BJ (cell line): ENCODE data around the gene ACTG1. TPM values are rescaled to one million over a fixed set of nuclear protein-coding genes. Genes with fewer than 3 reads are reported as not detected.

Experiments
- CTCF ChIA-PET: fragments of 350-600 bp; formaldehyde crosslinking; extraction: SDS; loops from one replicate; lab custom pipeline; 2021; ENCODE audit warnings: antibody characterized with exemption, inconsistent platforms; lab: Yijun Ruan, JAX
- POLR2A ChIA-PET: fragments of 300-600 bp; sonication (Branson Sonifier 250); formaldehyde crosslinking; extraction: SDS; loops from one replicate; lab custom pipeline; 2021; ENCODE audit warnings: antibody characterized with exemption; lab: Charles Lee
- DNase-seq: peaks from one replicate; pipeline ENCODE4 v3.0.0-alpha.2; 2011; ENCODE audit warnings: low read depth
- H3K27me3 ChIP-seq: 2 replicates; pipeline ENCODE4 v1.6.0; 2011; ENCODE audit warnings: low read length; ENCODE audit not compliant: control insufficient read depth, insufficient read depth
- H3K36me3 ChIP-seq: 2 replicates; pipeline ENCODE4 v1.5.1; 2011; ENCODE audit warnings: low read length; ENCODE audit not compliant: control insufficient read depth, insufficient read depth
- H3K4me3 ChIP-seq: 2 replicates; pipeline ENCODE4 v1.5.1; 2011; ENCODE audit warnings: low read depth, mild to moderate bottlenecking, control low read depth, low read length
- CTCF ChIP-seq: IDR thresholded peaks from 2 replicates; pipeline ENCODE4 v1.5.1; 2011; ENCODE audit warnings: low read depth, mild to moderate bottlenecking, control low read depth, inconsistent platforms, low read length, moderate library complexity; ENCODE audit not compliant: insufficient read depth
- polyA plus RNA-seq: library from polyadenylated mRNA; depleted of rRNA; stranded (reverse); fragments of >200 nt; gene quantifications from 2 replicates; pipeline ENCODE4 v1.2.3, GENCODE V29; 2011

ACTG1 gene
- polyA plus RNA-seq, 1 experiment: 3,774 TPM

GRCh38 chr17:81470270-81470943, 42.2 kb downstream of the ACTG1 start:
- ChIA-PET CTCF (no interaction called here), POLR2A (no interaction called here)

GRCh38 chr17:81469266-81469665, 43.3 kb downstream of the ACTG1 start:
- ChIA-PET CTCF (no interaction called here), POLR2A (no interaction called here)
- no peaks in the 10 kb centered on the region; the same call in 1 of the 2 replicates for H3K36me3 ChIP-seq
- DNase-seq: no peak
- TF ChIP-seq CTCF: no peak
- H3K27me3 ChIP-seq: no peaks in the 10 kb centered on the region
- H3K4me3 ChIP-seq: no peak overlapping the region

More at GRCh38 chr17:81470270-81470943, 42.2 kb downstream of the ACTG1 start:
- no peaks in the 10 kb centered on the region; the same call in 1 of the 2 replicates for H3K27me3 ChIP-seq
- DNase-seq: no peak
- no peak for TF ChIP-seq CTCF
- H3K36me3 ChIP-seq: no peaks in the 10 kb centered on the region
- H3K4me3 ChIP-seq: no peak overlapping the region

GRCh38 chr17:81468770-81469121, 43.9 kb downstream of the ACTG1 start:
- Histone ChIP-seq H3K4me3 (no peak overlapping the region), H3K36me3 (no peaks in the 10 kb centered on the region; the same call in 1 of the 2 replicates), H3K27me3 (no peaks in the 10 kb centered on the region)
- CTCF ChIA-PET: no interaction called here
- no peak for TF ChIP-seq CTCF
- POLR2A ChIA-PET: no interaction called here
- no peak for DNase-seq

GRCh38 chr17:81468111-81468769, 44.4 kb downstream of the ACTG1 start:
- Histone ChIP-seq H3K36me3 (no peaks in the 10 kb centered on the region; the same call in 1 of the 2 replicates), H3K4me3 (no peak overlapping the region), H3K27me3 (no peaks in the 10 kb centered on the region)
- no peak for TF ChIP-seq CTCF
- CTCF ChIA-PET: no interaction called here
- POLR2A ChIA-PET: no interaction called here
- DNase-seq: no peak

GRCh38 chr17:81466564-81467472, 45.8 kb downstream of the ACTG1 start:
- POLR2A ChIA-PET: no interaction called here

More at GRCh38 chr17:81466564-81467472, 45.8 kb downstream of the ACTG1 start:
- H3K27me3 ChIP-seq: no peaks in the 10 kb centered on the region
- DNase-seq: no peak
- TF ChIP-seq CTCF: no peak
- H3K36me3 ChIP-seq: peaks cover 2% of the 10 kb centered on the region; the same call in 1 of the 2 replicates
- H3K4me3 ChIP-seq: no peak overlapping the region
- CTCF ChIA-PET: interaction anchor here (0.6 kb wide), 1 partner anchor 216 kb away, joined by 3 read pairs; no protein-coding TSS in a partner anchor
